Colon (tissue), 2 donors: Measurements from ENCODE around the gene STPG2.
"Not testable (repeated sequence)": the region's sequence is repeated elsewhere in the genome, so short reads cannot be mapped to it uniquely, and the experiment has no call there.

Experiments
- FAIRE-seq: peaks from 2 replicates; lab custom pipeline; 2012; peaks lifted over from hg19 to GRCh38; lab: Jason Lieb, UNC
- donor health status: control.
- donor health status: control.

The STPG2 gene

DNA sequence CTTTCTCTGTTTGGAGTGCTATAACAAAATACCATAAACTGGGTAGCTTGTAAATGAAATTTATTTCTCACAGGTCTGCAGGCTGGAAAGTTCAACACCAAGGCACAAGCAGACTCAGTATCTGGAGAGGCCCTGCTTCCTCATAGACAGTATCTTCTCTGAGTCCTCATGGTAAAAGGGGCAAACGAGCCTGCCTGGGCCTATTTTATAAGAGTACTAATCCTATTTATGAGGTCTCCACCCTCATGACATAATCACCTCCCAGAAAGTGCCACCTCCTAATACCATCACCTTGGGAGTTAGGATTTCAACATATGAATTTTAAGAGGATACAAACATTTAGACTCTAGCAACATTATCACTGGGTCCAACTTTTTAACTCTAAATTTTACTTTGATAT lies 200.3 kb downstream of the STPG2 start:
- FAIRE-seq: no peak

DNA sequence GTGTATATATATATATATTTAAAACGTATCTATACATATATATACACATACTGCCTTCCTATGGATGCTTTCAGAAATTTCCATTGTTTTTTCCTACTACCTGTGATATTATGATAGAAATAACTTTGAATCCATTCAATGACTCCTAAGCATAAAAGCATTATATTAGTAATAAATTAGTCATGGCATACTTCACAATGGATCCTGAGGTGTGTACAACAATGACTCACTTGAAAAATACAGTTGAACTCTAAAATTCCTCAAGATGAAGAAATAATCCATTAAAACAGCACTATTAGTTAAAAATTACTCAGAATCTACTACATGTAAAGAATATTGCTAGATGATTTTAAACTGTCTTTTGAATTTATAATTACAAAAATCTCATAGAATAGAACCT lies 201.1 kb downstream of the STPG2 start:
- no peak for FAIRE-seq

DNA sequence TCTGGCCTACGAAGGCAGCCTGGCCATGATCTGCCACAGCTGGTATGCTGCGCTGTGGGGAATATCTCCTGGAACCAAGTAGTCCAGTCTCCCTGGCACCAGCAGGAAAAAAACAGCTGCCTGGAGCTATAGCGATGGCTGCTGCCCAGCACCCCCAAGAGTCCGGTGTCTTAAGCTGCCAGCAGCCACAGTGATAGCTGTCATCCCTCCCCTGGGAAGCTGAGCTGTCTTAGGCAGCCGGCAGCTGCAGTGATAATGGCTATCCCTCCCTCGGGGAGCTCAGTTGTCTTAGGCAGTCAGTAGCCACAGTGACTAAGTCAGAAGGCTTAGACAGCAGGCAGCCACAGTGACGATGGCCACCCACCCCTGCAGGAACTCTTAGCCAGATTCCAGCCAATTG lies 205.1 kb downstream of the STPG2 start:
- no peak for FAIRE-seq

DNA sequence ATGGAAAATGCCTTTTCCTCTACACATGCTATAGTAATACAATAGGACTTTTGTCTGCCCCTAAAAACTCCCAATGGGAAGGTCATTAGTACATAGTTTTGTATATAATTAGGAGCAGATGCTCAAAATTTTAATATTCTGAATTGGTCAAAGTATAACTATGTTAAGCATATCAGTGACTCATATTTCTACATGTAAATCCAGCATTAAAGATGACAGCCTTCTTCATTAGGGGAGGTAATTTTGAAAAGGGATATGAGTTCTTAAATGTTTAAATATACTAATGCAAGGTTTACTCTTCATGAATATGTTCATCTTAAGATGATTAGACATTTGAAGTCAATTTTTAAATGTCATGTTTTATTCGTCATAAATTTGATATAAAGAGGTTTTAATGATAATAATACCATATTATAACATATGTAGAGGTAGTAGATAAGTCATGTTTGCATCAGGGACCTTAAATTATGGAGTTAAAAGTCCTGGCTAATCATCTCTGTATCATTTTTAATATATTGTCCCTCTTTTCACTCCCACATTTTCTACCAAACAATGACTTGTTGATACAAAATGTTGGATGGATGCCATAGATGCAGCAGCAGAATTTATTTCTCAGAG lies 218.8 kb downstream of the STPG2 start:
- no peak for FAIRE-seq

DNA sequence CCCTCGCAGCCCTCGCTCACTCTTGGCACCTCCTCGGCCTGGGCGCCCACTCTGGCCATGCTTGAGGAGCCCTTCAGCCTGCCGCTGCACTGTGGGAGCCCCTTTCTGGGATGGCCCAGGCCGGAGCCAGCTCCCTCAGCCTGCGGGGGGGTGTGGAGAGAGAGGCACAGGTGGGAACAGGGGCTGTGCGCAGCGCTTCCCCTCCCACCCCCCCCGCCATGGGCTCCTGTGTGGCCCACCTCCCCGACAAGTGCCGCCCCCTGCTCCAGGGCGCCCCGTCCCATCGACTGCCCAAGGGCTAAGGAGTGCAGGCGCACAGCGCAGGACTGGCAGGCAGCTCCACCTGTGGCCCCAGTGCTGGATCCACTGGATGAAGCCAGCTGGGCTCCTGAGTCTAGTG lies 220.2 kb downstream of the STPG2 start:
- no peak for FAIRE-seq

DNA sequence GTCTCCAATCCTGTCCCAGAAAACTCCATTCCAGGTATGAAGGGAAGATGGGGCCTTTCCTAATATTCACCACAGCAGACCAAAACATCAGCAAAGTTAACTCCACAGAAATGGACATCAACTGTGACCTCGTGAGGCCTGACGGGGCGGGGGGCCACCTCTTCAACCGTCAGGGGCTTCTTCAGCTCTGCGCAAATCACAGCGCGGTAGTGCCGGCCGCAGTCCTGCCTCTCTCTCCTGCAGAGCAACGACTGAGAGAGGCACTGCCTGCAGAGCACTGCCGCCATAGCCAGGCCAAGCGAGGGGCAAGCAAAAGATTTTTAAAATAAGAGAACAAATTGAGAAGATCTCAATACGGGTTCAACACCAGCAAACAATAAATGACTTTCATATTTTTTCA lies 226.2 kb downstream of the STPG2 start:
- FAIRE-seq: no peak

DNA sequence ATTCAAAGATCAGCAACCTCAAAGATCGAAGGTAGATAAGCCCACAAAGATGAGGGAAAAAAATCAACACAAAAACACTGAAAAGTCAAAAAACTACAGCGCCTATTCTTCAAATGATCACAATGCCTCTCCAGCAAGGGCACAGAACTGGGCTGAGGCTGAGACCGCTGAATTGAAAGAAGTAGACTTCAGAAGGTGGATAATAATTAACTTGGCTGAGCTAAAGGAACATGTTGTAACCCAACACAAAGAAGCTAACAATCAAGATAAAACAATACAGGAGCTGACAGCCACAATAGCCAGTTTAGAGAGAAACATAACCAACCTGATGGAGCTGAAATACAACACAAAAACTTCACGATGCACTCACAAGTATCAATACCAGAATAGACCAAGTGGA lies 231.1 kb downstream of the STPG2 start:
- no peak for FAIRE-seq

DNA sequence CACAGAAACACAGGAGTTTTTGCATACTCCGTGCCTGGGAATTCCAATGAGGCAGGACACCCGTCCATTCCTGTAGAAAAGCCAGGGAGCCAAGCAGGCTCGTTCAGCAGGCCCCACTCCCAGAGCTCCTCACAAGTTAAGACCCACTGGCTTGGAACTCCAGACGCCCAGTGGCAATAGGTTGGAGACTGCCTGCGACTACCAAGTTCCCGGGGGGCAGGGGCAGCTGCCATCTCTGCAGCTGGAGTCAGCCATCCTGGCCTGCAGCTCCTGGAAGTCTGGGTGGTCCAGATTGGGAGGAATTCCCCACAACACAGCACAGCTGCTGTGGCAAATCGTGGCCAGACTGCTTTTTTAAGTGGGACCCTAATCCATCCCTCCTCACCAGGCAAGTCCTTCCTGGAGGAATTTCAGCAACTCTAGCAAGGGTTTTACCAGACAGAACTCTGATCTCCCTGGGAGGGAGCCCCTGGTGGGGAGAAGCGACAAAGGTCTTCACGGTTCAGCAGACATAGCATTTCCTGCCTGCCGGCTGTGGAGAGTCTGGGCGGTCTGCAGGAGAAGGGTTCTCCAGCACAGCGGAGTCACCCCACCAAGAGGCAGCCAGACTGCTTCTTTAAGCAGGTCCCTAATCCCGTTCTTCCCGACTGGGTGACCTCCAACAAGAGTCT lies 231.9 kb downstream of the STPG2 start:
- no peak for FAIRE-seq

DNA sequence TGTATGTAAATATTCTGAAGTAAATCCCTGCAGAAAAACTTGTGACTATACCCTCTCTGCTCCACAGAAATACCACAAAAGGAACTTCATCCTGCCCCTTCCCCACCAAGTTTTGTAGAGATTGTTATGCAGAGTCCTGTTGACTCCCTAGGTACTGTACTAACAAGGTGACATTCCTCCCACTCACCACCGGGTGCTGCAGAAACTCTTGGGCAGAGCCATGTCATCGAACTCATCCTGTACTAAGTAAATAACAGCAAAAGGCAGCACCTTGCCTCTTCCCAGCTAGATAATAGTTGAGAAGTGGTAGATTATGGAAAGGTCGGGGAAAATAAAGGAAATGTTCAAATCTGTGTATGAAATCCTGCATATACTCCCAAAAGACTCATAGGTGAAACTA lies 233.3 kb downstream of the STPG2 start:
- no peak for FAIRE-seq

DNA sequence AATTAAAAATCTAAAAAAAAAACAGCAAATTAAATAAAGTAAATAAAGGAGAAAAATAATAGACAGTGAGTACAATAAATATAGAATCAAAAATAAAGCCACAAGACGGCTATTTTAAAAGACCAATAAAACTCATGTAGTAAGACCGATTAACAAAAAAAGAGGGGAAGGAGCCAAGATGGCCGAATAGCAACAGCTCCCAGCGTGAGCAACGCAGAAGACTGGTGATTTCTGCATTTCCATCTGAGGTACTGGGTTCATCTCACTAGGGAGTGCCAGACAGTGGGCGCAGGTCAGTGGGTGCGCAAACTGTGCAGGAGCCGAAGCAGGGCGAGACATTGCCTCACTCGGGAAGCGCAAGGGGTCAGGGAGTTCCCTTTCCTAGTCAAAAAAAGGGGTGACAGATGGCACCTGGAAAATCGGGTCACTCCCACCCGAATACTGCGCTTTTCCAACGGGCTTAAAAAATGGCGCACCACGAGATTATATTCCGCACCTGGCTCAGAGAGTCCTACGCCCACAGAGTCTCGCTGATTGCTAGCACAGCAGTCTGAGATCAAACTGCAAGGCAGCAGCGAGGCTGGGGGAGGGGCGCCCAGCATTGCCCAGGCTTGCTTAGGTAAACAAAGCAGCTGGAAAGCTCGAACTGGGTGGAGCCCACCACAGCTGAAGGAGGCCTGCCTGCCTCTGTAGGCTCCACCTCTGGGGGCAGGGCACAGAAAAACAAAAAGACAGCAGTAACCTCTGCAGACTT lies 239.7 kb downstream of the STPG2 start:
- not testable (repeated sequence) for FAIRE-seq

DNA sequence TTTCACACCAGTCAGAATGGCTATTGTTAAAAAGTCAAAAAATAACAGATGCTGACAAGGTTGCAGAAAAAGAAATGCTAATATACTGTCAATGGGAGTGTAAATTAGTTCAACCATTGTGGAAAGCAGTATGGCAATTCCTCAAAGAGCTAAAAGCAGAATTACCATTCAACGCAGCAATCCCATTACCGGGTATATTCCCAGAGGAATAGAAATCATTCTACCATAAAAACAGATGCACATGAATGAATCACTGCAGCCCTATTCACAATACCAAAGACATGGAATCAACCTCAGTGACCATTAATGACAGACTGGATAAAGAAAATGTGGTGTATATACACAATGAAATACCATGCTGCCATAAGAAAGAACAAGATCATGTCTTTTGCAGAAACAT lies 243.0 kb downstream of the STPG2 start:
- no peak for FAIRE-seq

DNA sequence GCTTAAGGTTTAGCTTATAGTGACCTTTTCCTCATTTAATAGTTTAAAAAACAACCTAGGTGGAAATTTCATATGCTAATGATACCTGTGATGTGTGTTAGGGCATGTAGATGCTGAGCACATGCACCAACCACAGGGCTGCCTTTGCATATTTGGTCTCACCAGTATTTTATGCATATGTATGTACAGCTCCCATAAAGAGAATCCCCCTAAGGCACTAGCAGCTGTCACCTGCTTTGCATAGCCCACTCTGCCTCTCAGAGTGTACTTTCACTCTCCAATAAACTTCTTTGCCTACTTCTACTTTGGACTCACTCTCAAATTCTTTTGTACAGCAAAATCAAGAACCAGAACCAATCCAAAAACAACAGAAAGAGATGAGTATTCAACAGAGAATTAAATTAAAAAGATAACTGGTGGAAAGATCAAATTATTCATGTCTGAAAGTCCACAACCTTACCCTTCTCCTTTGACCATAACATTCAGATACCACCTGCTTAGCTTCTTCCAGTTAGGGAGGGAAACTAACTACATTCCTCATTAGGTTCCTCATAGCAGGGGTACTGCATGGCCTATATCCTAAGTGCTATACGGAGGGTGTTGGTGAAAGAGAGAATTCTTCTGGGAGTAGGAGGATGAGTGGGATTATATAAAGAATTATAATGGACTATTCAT lies 250.5 kb downstream of the STPG2 start:
- FAIRE-seq: no peak

DNA sequence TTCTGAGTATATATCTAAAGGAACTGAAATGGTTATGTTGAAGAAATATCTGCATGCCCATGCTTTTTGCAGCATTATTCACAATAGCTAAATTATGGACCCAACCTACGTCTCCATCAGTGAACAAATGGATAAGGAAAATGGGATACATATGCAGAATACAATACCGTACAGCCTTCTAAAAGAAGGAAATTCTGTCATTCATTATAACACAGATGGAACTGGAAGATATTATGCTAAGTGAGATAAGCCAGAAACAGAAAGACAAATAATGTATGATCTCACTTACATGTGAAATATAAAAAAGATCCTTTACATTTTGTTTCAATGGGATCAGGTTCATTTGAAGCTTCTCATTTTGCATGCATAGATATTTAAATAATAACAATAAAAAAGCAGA lies 263.3 kb downstream of the STPG2 start:
- FAIRE-seq: no peak

DNA sequence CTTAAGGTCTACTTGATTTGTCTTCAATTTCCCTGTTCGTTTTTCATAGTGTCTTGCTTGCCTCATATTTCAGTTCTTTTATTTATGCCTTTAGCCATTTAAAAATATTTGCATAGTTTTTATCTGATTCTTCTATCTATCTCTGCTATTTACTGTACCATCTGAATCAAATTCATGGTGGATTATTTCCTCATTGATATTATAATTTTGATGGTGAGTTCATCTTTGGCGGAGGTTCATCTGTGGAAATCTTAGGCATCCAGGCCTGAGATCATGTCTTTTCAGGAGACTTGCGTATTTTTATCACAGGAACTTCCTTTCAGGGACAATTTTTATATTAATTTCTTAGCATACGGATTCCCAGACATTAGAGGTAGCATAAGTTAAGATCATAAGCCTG lies 275.2 kb downstream of the STPG2 start:
- no peak for FAIRE-seq

DNA sequence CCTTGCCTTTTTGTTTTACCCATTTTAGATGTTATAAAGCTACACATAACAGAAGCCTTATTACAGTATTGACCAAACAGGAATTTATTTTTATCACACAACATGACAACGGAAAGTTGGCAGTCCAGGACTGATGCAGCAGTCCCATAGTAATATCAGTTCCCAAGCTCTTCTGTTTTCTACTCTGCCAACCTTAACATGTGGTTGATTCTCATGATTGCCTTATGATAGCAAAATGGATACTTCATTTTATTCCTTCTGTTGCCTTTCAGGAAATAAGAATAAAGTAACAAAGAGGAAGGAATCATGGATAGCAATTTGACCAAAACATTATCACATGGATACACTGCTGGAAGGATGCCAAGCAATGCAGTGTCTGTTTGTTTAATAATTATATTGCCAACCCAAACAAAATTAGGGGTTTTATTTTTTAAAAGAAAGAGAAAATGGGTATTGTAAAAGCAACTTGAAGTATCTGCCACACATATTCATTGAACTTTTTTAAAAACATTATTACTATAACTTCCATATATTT lies 275.7 kb downstream of the STPG2 start:
- no peak for FAIRE-seq

DNA sequence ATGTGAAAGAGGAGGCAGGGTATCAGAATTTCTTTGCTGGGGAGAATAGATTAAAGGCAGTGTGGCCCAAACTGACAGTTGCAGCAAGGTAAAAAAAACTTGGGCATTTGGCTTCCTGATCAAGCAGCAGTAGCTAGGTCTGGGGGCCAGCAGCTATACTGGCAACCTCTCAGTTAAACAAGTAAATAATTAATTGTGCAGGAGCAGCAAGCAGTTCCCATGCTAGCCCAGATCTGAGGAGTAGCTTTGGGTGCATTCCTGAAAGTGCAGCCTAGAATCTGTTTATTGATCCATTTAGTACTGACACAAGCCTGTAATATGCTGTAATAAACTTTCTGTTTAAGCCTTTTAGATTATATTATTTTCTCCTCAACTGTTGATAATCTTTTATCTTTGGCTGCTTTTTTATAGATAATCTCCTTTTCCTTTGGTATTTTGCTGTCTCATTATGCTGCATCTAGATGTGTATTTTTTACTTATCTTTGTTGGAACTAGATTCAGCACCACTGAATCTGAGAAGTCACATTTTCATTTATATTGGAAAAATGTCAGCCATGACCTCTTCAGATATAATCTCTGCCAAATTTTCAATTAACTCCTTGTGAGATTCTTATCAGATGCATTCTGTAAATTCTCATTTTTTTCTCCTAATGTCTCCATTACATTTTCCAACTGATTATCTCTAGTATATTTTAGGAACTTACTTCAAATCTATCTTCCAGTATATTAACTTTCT lies 276.3 kb downstream of the STPG2 start:
- FAIRE-seq: no peak

DNA sequence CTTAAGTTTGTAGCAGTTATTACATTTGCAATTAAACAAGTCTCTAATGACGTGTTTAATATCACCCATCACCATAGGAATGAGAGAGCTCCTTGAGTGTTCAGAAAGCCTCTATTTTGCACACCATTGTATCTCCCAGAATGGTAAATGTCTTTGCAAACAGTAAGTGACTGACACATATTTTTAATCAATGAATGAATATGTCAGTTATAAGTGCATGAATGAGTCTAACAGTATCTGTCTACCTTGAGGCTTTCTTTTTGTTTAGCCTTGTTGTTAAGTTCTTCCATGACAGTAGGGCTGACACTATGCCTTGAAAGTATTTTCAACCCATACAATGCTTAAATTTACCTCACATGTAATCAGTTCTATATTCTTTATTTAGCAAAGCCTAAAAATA lies 292.2 kb downstream of the STPG2 start:
- FAIRE-seq: no peak

DNA sequence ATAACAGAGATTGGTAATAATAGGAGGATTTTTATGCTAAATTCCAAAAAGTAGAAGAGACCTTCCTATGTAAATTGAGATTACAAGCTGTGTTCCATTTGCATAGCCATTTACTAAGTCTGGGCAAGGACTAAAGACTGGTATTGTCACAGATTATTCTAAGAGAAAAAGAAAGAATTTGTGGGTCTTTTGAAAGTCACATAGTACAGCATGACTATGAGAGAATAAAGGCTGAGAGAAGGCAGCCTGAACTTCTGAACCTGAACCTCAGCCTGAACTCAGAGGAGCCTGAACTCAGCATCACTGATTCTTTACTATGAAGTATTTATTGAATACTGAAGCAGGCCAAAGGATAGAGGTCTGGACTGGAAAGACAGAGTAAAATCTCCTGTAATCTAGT lies 297.5 kb downstream of the STPG2 start:
- FAIRE-seq: no peak

DNA sequence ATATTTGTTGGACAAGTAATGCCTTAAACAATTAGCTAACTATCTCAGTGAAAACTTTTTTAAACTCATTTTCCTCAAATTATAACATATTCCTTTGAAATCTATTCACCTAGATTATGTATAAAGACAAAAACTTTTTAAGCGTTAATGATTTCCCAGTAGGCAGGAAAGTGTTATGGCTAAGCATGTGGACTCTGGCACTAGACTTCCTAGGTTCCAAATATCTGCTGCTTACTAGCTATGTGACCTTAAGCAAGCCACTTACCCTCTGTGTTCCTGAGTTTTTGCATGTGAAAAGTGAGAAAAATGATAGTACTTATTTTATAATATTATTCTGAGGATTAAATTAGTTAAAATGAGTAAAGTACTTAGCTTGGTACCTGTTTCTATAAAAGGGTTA lies 301.8 kb downstream of the STPG2 start:
- FAIRE-seq: no peak

DNA sequence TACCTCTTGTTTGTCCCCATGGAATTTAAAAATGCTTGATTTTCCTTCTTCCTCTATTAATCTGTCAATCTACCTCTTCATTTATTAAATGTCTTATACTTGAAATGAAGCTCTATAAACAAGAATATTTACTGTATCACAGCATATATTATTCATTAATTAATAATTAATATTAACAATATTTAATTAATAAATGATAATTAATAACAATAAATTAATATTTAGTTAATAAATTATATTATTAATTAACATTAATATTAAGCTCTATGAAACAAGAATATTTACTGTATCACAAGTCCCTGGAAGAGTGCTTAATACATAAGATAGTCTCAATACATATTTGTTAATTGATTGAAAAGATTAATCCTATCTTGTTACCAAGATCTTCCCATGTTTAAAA lies 306.6 kb downstream of the STPG2 start:
- peak; percentile 90 for FAIRE-seq

DNA sequence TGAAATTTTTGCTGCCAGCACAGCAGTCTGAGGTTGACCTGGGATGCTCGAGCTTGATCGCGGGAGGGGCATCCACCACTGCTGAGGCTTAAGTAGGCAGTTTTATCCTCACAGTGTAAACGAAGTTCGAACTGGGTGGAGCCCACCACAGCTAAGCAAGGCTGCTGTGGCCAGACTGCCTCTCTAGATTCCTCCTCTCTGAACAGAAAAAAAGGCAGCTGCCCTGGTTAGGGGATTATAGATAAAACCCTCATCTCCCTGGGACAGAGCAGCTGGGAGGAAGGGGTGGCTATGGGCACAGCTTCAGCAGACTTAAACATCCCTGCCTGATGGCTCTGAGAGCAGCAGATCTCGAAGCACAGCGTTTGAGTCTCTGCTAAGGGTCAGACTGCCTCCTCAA lies 314.6 kb downstream of the STPG2 start:
- no peak for FAIRE-seq

DNA sequence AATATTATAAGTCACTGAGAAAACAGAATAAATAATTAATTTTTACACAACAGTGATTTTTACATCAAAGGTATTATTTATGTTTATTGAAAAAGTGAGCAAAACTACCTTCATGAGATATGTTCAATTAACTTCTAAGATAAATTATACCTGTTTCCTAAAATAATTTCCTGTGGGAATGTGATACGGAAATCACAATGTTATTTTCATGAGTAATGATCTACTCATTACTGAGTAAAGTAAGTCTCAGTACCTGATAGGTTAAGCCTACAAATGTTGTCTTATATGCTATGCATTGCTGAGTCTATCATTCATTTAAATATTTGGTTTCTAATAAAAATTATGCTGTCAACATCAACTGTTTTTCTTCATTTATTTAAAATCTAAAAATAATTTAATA lies 324.0 kb downstream of the STPG2 start:
- FAIRE-seq: no peak
